Measurements from ENCODE around the gene FAM240B.
A peak's percentile ranks its signal among the peaks of the same experiment; 100 is the strongest.

FAM240B gene

GRCh38 chr9:38720083-38720745 lies at the start of gene FAM240B:
TSS of gene FAM240B (minus strand) at chr9:38720133. CDS start at chr9:38703999, 16,134 bp downstream.
- DNase-seq (ENCODE audit: low spot score), result no peak

- DNase-seq (ENCODE audit: low spot score), result no peak
Observed at GRCh38 chr9:38768351-38768761, 48.4 kb upstream of the FAM240B start.

GRCh38 chr9:38765101-38765500 lies 45.2 kb upstream of the FAM240B start:
- no peak for DNase-seq (ENCODE audit: low spot score)

DNA sequence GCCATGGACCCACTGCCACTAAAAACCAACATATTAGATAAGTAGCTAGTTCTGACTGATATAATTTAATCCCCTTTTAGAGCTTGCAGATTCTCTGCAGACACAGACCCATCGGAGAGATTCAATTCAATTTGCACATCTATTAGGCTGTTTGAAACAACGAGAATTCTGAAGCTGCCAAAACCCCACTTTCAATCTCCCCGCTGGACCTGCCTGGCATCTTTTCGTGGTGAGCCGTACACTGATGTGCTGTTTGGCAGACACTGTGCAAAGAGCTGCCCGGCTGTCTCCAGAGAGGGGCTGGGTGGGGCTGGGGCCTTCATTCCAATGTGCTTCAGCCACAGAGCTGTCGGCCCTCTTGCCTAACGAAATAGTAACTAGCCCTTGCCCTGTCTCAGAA lies 42.1 kb upstream of the FAM240B start:
- DNase-seq (ENCODE audit: low spot score), result no peak

DNA sequence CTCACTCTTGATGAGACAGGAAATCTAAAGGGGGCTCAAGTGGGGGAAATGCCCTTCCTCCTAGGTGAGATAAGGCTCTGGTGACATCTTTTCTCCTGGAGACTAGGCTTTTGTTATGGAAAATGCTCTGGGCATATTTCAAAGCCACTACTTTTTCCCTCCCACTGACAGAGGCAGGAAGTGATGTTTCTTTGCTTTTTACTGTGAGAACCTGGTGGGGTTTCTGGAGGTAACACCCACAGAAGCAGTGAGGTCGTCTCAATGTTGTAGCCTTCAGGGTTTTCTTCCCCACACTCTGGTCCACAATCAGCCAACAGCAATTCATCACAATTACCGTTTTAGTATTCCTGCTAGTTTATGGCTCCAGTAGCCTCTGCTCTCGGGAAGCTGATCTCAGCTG lies 41.4 kb upstream of the FAM240B start:
- DNase-seq (ENCODE audit: low spot score), result no peak

- no peak for DNase-seq (ENCODE audit: low spot score)
Observed at GRCh38 chr9:38756702-38757101, 36.8 kb upstream of the FAM240B start.

DNA sequence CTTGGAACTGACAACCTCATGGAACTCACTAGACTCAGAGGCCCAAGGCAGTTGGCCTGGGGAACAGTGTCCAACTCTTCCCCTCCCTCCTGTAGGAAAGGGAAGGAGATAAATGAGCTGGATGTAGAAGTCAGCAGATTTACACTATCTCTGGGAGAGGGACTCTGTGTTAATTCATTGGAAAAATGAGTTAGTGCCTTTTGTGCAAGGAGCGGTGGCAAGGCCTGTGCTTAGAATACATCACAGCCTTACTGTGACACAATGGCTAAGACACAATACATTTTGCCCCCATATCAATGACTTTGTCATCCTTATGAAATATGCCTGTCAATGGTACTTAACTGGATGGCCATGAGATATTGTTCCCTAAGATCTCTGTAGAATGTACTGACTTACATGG lies 28.0 kb upstream of the FAM240B start:
- no peak for DNase-seq (ENCODE audit: low spot score)

DNA sequence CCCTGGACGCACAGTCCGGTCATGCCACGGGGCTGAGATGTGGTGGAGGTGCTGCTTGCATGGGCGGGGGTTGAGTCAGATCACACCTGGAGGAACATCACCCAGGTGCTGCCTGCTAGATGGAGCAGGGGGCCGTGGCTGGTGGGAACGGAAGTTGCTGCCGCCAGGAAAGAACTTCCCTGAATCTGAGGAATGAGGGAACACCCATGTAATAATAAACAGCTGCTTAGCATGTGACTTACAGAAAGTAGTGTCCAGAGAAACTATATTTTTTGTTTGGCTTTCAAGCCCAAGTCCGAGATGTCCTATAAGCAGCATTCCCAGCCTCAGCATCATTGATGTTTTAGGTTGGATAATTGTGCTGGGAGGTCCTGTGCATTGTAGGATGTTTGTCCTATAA lies 27.1 kb upstream of the FAM240B start:
- DNase-seq (ENCODE audit: low spot score), result no peak

DNA sequence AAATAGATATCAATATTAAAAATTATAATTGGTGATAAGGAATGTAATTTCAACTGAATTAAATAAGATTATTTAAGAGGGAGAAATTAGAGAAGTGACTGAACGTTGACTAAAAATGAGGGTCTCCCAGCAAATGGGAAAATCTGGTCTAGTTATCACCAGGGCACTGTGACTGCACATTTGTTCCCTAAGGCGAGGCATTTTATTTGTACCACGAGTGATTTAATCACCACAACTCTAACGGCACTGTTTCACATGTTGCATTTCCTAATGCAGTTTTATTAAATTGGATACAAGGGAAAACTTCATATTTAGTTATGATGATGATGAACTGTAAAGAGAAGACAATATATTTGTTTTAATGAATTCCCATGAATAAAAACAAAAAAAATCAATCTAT lies 26.4 kb upstream of the FAM240B start:
- DNase-seq (ENCODE audit: low spot score), result no peak

DNA sequence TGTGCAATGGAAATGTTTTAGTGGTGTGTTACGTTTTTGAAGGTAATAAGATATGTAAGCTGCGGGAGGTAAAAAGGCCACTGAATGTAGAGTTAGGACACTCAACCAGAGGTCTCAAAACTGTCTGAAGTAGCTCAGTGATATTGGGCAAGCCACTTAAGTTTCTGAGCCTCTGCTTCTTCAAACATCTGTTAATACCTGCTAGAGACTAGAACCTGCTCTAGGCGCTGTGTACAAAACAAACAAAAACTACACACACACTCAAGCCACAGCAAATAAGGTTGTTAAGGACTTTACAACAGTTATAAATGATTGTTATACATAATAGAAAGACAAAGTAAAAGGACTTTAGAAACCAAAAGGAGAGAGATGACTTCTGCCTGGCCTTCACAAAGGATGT lies 24.6 kb upstream of the FAM240B start:
- DNase-seq (ENCODE audit: low spot score), result no peak

DNA sequence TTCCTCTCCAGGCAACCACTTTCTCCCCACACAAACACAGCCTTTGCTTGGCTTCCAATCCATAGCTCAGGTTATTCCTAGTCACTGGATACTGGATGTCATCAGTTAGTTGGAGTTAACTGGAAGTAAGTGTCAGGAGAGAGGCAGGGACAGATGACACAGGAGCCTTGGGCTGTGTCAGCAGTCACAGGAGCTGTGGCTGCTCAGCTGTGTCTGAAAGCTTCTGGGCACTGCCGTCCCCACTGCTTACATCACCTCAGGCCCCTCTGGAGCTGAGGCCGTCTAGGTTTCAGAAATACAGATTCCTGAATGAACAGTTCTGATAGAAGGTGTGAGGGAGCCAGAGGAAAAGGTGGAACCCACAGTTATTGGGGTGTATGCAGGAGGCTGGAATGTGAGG lies 17.3 kb upstream of the FAM240B start:
- DNase-seq (ENCODE audit: low spot score), result no peak

- DNase-seq (ENCODE audit: low spot score), result no peak
Observed at GRCh38 chr9:38734831-38735230, 14.9 kb upstream of the FAM240B start.

DNA sequence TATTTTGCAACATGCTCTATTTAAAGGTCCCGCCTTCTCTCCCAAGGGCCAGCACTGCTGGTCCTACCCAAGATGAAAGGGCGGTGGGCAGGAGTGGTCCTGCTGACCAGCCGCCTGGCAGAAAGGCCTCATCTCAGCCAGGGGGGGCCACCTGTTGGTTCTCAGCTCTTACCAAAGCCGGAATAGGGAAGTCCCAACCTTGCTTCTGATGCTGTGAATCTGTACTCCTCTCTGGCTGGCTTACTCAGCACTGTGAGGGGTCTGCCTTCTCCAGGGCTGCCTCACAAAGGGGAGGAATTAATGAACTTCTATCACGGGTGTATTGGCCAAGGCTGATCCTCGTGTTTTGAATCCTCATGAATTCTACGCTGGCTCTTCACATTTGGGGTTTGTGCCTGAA lies 13.6 kb upstream of the FAM240B start:
- DNase-seq (ENCODE audit: low spot score), result no peak

DNA sequence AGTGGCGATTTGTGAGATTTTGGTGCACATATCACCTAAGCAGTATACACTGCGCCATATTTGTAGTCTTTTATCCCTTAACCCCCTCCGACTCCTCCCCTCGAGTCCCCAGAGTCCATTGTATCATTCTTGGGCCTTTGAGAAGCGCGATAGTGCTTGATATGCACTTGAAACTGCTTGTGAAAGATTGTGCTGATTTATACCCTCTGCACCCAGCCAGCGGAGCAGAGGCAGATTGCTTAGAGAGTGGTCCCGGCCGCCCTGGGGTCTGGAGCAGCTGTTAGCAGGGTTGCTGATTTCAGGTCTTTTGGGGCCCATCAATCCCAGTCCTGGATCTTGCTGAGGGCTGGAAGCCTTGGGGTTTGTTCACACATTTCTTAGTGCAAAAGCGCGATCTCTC lies 13.0 kb upstream of the FAM240B start:
- DNase-seq (ENCODE audit: low spot score), result no peak

DNA sequence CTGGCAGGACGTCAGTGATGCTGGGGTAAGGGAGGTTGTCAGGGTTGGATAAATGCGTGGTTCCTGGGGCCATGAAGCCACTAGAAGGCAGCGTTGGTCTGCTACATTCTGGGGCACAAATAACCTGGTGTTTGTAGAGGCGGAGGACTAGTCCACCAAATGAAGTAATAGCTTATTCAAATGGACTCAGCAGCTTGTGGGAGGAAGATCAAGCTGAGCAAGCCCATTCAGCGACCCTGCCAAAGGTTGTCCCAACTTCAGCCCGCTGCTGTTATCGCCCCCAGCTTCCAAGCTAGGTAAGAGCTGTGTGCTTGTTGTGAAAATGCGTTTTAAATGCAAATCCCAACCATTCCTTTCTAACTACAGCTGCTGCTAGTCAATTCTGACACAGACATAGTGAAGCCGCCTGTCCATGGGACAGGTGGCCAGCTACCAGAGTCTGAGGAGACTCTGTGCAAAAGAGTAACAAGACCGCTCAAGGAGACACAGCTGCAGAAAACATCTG lies 7.6 kb upstream of the FAM240B start:
- peak; percentile 3 for DNase-seq (ENCODE audit: low spot score)

GRCh38 chr9:38724754-38725153 lies 4.8 kb upstream of the FAM240B start:
- no peak for DNase-seq (ENCODE audit: low spot score)

GRCh38 chr9:38718148-38718547 lies 1.8 kb downstream of the FAM240B start:
- DNase-seq (ENCODE audit: low spot score), result no peak

DNA sequence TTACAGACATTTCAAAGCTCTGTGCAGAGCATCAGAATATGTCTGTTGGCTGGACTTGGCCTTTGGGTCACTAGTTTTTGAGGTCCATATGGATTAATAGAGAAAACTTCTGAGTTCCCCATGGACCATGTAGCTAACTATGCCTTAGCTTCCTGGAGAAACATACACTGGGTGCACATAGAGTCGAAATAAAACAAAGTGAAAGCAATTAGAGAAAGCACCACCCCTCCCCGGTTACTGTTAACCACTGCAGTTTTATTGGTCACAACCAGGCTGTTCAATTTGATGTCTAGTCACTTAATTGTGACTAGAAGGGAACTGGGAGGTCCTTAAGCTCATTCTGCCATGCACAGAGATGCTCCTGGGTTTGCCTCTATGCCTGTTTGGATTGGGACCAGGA lies 4.2 kb downstream of the FAM240B start:
- DNase-seq (ENCODE audit: low spot score), result no peak

- DNase-seq (ENCODE audit: low spot score), result no peak
Observed at GRCh38 chr9:38713426-38713825, 6.5 kb downstream of the FAM240B start.

DNA sequence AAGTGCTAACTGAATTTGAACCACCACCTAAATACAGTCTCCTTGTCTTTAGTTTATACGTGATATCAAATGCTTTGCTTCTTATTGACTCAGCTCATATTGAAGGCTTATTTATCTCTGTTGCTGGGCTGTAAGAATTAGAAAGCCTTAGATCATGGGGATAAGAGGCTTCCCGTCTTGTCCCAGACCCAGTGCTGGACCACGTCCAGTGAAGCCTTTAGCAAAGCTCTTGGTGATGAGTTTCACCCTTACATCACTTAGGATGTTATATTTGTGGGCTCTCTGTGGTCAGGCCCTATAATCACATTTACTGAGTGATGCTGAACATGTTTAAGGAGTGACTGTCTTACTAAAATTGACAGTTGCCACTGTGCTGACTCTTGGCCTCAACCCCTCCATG lies 11.2 kb downstream of the FAM240B start:
- no peak for DNase-seq (ENCODE audit: low spot score)

GRCh38 chr9:38707885-38708637 lies 11.9 kb downstream of the FAM240B start:
- DNase-seq (ENCODE audit: low spot score), result no peak

GRCh38 chr9:38706493-38706892 lies 13.4 kb downstream of the FAM240B start:
- no peak for DNase-seq (ENCODE audit: low spot score)

DNA sequence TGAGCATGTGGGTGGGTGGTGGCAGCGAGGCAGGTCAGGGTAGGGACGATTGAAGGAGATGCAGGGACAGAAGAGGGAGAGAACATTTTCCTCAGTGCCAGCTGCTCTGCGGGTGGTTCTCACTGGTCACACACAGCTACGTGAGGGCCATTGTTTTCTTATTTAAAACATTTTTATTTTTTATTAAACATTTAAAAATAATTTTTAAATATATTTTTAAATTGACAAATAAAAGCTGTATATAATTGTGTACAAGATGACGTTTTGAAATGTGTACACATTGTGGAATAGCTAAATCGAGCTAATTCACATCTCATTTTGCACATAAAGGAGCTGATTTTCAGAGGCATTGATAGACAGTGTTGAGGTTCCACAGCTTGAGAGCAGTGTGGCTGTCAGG lies 14.0 kb downstream of the FAM240B start:
- DNase-seq (ENCODE audit: low spot score), result no peak

- DNase-seq (ENCODE audit: low spot score), result no peak
Observed at GRCh38 chr9:38700695-38701094, 19.2 kb downstream of the FAM240B start.
